ENCODE data around the gene TSPAN9. TPM values are rescaled to one million over a fixed set of nuclear protein-coding genes. Genes with fewer than 3 reads are reported as not detected.

The TSPAN9 gene
- total RNA-seq, 2 donors from 2014 or later: 14.0 to 18.5 TPM

- H3K27ac ChIP-seq: no peak overlapping the region
- ATAC-seq (no peak), DNase-seq (no peak)
- TF ChIP-seq CTCF (IDR thresholded peaks at IDR 0.05): no peak
- no peak for TF ChIP-seq POLR2A (IDR thresholded peaks at IDR 0.05)
- H3K27me3 ChIP-seq: no peaks in the 10 kb centered on the region
- intact Hi-C loops (cut with DNase I): no loop called here
- H3K36me3 ChIP-seq (replicated peaks in 1 of 2; ENCODE audit: insufficient read depth in 1 of 2, low read depth in 2 of 2): no peaks in the 10 kb centered on the region
- no peak overlapping the region for H3K4me3 ChIP-seq
- H3K4me1 ChIP-seq: no peaks in the 10 kb centered on the region
- WGBS, 2 donors: 73 to 84% methylated on average over 15 to 16 of the region's 16 CpGs
- no peaks in the 10 kb centered on the region for H3K9me3 ChIP-seq
Observed at GRCh38 chr12:3249081-3249800, 172.1 kb downstream of the TSPAN9 start.

DNA sequence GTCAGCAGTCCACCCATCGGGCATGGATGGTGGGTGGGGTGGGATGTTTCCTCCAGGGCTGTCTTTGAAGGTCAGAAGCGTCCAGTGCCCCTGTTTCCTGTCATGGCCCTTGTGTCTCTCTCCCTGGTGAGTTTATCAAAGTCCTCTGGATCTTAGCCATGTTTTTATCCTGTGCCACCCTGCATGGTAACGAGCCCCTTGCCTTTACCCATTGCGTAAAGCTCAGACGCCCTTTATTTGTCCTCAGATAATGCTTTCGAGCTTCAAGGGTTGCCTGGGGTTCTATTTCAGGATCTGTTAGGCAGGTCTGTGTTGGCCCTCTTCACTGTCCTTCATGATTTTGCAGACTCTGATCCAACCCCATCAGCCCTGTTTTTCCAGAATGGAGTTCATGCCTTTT, 172.9 kb downstream of the TSPAN9 start:
- H3K4me1 ChIP-seq: no peaks in the 10 kb centered on the region
- DNase-seq: no peak
- no peak for ATAC-seq
- TF ChIP-seq POLR2A (IDR thresholded peaks at IDR 0.05) (no peak), CTCF (IDR thresholded peaks at IDR 0.05) (no peak)
- H3K36me3 ChIP-seq (replicated peaks in 1 of 2; ENCODE audit: insufficient read depth in 1 of 2, low read depth in 2 of 2): no peaks in the 10 kb centered on the region
- H3K4me3 ChIP-seq: no peak overlapping the region
- H3K9me3 ChIP-seq: no peaks in the 10 kb centered on the region
- H3K27me3 ChIP-seq: no peaks in the 10 kb centered on the region
- 69 to 71% methylated on average over 6 of the region's 6 CpGs for WGBS, 2 donors
- intact Hi-C loops (cut with DNase I): no loop called here
- no peak overlapping the region for H3K27ac ChIP-seq

GRCh38 chr12:3250576-3250975, 173.4 kb downstream of the TSPAN9 start:
- DNase-seq (no peak), ATAC-seq (no peak)
- no peaks in the 10 kb centered on the region for H3K27me3 ChIP-seq
- H3K27ac ChIP-seq: no peak overlapping the region
- intact Hi-C loops (cut with DNase I): no loop called here
- WGBS, 2 donors: 90 to 96% methylated on average over 8 of the region's 8 CpGs
- H3K9me3 ChIP-seq: no peaks in the 10 kb centered on the region
- H3K4me3 ChIP-seq: no peak overlapping the region
- no peaks in the 10 kb centered on the region for H3K36me3 ChIP-seq (replicated peaks in 1 of 2; ENCODE audit: insufficient read depth in 1 of 2, low read depth in 2 of 2)
- TF ChIP-seq CTCF (IDR thresholded peaks at IDR 0.05) (no peak), POLR2A (IDR thresholded peaks at IDR 0.05) (no peak)
- H3K4me1 ChIP-seq: no peaks in the 10 kb centered on the region

DNA sequence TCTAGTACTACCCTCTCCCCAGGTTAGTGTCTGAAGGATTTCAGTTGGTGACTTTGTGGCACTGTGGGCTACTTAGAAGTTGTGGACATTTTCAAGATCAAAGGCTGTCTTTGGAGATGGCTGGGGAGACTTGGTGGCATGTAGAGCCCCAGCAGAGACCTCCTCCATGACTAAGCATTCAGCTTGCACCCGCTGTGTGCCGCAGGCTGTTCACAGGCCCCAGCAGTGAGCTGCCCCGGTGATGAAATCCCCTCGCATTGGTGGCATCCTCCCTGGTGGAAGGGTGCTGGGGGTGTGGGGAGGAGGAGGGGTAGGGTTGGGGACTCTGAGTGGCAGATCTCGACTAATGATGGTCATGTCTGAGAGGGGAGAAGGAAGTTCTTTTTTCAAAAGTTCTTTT, 173.9 kb downstream of the TSPAN9 start:
- H3K27me3 ChIP-seq: no peaks in the 10 kb centered on the region
- WGBS, 2 donors: 68 to 83% methylated on average over 5 of the region's 5 CpGs
- no peaks in the 10 kb centered on the region for H3K4me1 ChIP-seq
- intact Hi-C loops (cut with DNase I): no loop called here
- no peaks in the 10 kb centered on the region for H3K36me3 ChIP-seq (replicated peaks in 1 of 2; ENCODE audit: insufficient read depth in 1 of 2, low read depth in 2 of 2)
- DNase-seq: no peak
- no peak overlapping the region for H3K4me3 ChIP-seq
- ATAC-seq: no peak
- TF ChIP-seq CTCF (IDR thresholded peaks at IDR 0.05) (no peak), POLR2A (IDR thresholded peaks at IDR 0.05) (no peak)
- H3K27ac ChIP-seq: no peak overlapping the region
- no peaks in the 10 kb centered on the region for H3K9me3 ChIP-seq

DNA sequence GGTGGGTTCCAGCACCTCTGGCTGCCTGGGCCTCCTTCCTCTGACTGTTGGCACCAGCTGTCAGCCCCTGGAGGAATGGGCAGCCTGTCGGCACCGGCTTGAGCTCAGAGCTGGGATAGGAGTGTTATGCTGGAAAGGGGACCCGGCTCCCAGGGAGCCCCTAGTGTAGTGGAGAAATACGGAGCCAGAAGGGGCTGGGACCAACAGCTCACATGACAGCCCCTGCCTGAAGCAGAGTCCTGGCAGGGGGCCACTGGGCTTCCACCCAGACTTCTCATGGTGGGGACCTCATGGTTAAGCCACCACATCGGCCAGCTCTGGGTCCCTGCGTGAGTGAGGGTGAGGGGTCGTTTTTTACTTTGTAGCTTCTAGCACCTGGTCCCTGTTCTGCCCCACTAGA, 174.5 kb downstream of the TSPAN9 start:
- ATAC-seq (no peak), DNase-seq (no peak)
- Histone ChIP-seq H3K9me3 (no peaks in the 10 kb centered on the region), H3K4me3 (no peak overlapping the region), H3K27me3 (no peaks in the 10 kb centered on the region), H3K36me3 (replicated peaks in 1 of 2; ENCODE audit: insufficient read depth in 1 of 2, low read depth in 2 of 2) (no peaks in the 10 kb centered on the region), H3K4me1 (no peaks in the 10 kb centered on the region), H3K27ac (no peak overlapping the region)
- 53 to 82% methylated on average over 2 to 7 of the region's 7 CpGs for WGBS, 2 donors
- TF ChIP-seq CTCF (IDR thresholded peaks at IDR 0.05) (no peak), POLR2A (IDR thresholded peaks at IDR 0.05) (no peak)
- intact Hi-C loops (cut with DNase I): no loop called here

Data from body of pancreas (tissue), 4 donors.